Measurements from ENCODE around the gene PLXNA4.

PLXNA4 gene

GRCh38 chr7:132433301-132433700 lies 143.0 kb downstream of the PLXNA4 start:
- DNase-seq, result no peak

- DNase-seq, result no peak
Measured at GRCh38 chr7:132430861-132431822, 145.1 kb downstream of the PLXNA4 start.

GRCh38 chr7:132430041-132430855 lies 146.0 kb downstream of the PLXNA4 start:
- DNase-seq, result no peak

GRCh38 chr7:132429181-132429580 lies 147.1 kb downstream of the PLXNA4 start:
- no peak for DNase-seq

- no peak for DNase-seq
Measured at GRCh38 chr7:132428247-132428919, 147.9 kb downstream of the PLXNA4 start.

GRCh38 chr7:132425942-132426341 lies 150.3 kb downstream of the PLXNA4 start:
- no peak for DNase-seq

GRCh38 chr7:132424821-132425724 lies 151.2 kb downstream of the PLXNA4 start:
- DNase-seq, result no peak

GRCh38 chr7:132424277-132424676 lies 152.0 kb downstream of the PLXNA4 start:
- DNase-seq, result no peak

- DNase-seq, result no peak
Measured at GRCh38 chr7:132423594-132424200, 152.6 kb downstream of the PLXNA4 start.

- DNase-seq, result no peak
Measured at GRCh38 chr7:132422502-132423111, 153.7 kb downstream of the PLXNA4 start.

GRCh38 chr7:132420527-132420926 lies 155.7 kb downstream of the PLXNA4 start:
- no peak for DNase-seq

- no peak for DNase-seq
Measured at GRCh38 chr7:132419542-132419941, 156.7 kb downstream of the PLXNA4 start.

- DNase-seq, result no peak
Measured at GRCh38 chr7:132418840-132419239, 157.4 kb downstream of the PLXNA4 start.

GRCh38 chr7:132417103-132417906 lies 159.0 kb downstream of the PLXNA4 start:
- no peak for DNase-seq

GRCh38 chr7:132416395-132416794 lies 159.9 kb downstream of the PLXNA4 start:
- no peak for DNase-seq

GRCh38 chr7:132415259-132415658 lies 161.0 kb downstream of the PLXNA4 start:
- DNase-seq, result no peak

GRCh38 chr7:132414857-132415256 lies 161.4 kb downstream of the PLXNA4 start:
- no peak for DNase-seq

- DNase-seq, result no peak
Measured at GRCh38 chr7:132412435-132412834, 163.8 kb downstream of the PLXNA4 start.

- no peak for DNase-seq
Measured at GRCh38 chr7:132410861-132411541, 165.3 kb downstream of the PLXNA4 start.

GRCh38 chr7:132410385-132410784 lies 165.9 kb downstream of the PLXNA4 start:
- DNase-seq, result no peak
